Upper lobe of right lung (tissue), 1 donor: ENCODE data around the gene OTULIN. TPM values are rescaled to one million over a fixed set of nuclear protein-coding genes. Genes with fewer than 3 reads are reported as not detected.

Experiments
- ATAC-seq: fragments of 200-7000 bp; cut with Tn5 transposase; one replicate; pipeline ENCODE4 v1.9.1; 2020; ENCODE audit warnings: mild to moderate bottlenecking, moderate library complexity
- DNase-seq: peaks from one replicate; pipeline ENCODE4 v3.0.0-alpha.2; 2020
- H3K27ac ChIP-seq: fragments of 200-600 bp; one replicate; pipeline ENCODE4 v1.8.0; 2022
- H3K27me3 ChIP-seq: fragments of 200-600 bp; one replicate; pipeline ENCODE4 v1.8.0; 2022; ENCODE audit warnings: mild to moderate bottlenecking
- H3K36me3 ChIP-seq: fragments of 200-600 bp; one replicate; pipeline ENCODE4 v1.8.0; 2022
- H3K4me1 ChIP-seq: fragments of 200-600 bp; one replicate; pipeline ENCODE4 v1.8.0; 2022
- H3K4me3 ChIP-seq: fragments of 200-600 bp; one replicate; pipeline ENCODE4 v1.8.0; 2022; ENCODE audit warnings: mild to moderate bottlenecking
- H3K9me3 ChIP-seq: fragments of 200-600 bp; one replicate; pipeline ENCODE4 v1.8.0; 2022
- CTCF ChIP-seq: fragments of 200-600 bp; IDR thresholded peaks from one replicate; pipeline ENCODE4 v1.8.0; 2022; ENCODE audit warnings: antibody characterized with exemption
- intact Hi-C: fragments of 100-400 bp; cut with DNase I; formaldehyde crosslinking; loops from one replicate; pipeline ENCODE4 v1.11.0; 2022
- total RNA-seq: library from RNA; stranded (reverse); fragmentation: NEBNext Ultra II Directional; extraction: Animal tissue kit (Norgen Biotek cat#: 25700); gene quantifications from one replicate; pipeline ENCODE4 v1.2.1, GENCODE V29; 2021
- donor health status: DM: no; HTN: yes; CAD: no; lungs with severe emphysema.

OTULIN gene
- total RNA-seq, 1 donor from 2014 or later, result 30.0 TPM

GRCh38 chr5:14727428-14727865 lies 62.9 kb downstream of the OTULIN start:
- Histone ChIP-seq H3K27me3 (no peaks in the 10 kb centered on the region), H3K27ac (no peak overlapping the region), H3K9me3 (no peaks in the 10 kb centered on the region), H3K36me3 (no peaks in the 10 kb centered on the region), H3K4me3 (no peak overlapping the region), H3K4me1 (no peaks in the 10 kb centered on the region)
- ATAC-seq (peak; percentile 86), DNase-seq (peak; percentile 87)
- peak; percentile 97 for TF ChIP-seq CTCF
- intact Hi-C loops, result loop anchor here (5.0 kb wide), 1 partner anchor 280 kb away; no protein-coding TSS in a partner anchor

GRCh38 chr5:14727928-14728458 lies 63.5 kb downstream of the OTULIN start:
- DNase-seq, result no peak
- no peaks in the 10 kb centered on the region for H3K27me3 ChIP-seq
- TF ChIP-seq CTCF, result no peak
- H3K27ac ChIP-seq, result no peak overlapping the region
- ATAC-seq, result no peak
- no peaks in the 10 kb centered on the region for H3K36me3 ChIP-seq
- H3K9me3 ChIP-seq, result no peaks in the 10 kb centered on the region
- intact Hi-C loops, result loop anchor here (5.0 kb wide), 1 partner anchor 279 kb away; no protein-coding TSS in a partner anchor
- no peaks in the 10 kb centered on the region for H3K4me1 ChIP-seq
- H3K4me3 ChIP-seq, result no peak overlapping the region

GRCh38 chr5:14728459-14728938 lies 64.0 kb downstream of the OTULIN start:
- intact Hi-C loops, result loop anchor here (5.0 kb wide), 1 partner anchor 279 kb away; no protein-coding TSS in a partner anchor
- no peaks in the 10 kb centered on the region for H3K4me1 ChIP-seq
- DNase-seq, result no peak
- TF ChIP-seq CTCF, result no peak
- no peaks in the 10 kb centered on the region for H3K9me3 ChIP-seq
- H3K36me3 ChIP-seq, result no peaks in the 10 kb centered on the region
- ATAC-seq, result no peak
- H3K4me3 ChIP-seq, result no peak overlapping the region
- H3K27ac ChIP-seq, result no peak overlapping the region
- H3K27me3 ChIP-seq, result no peaks in the 10 kb centered on the region

GRCh38 chr5:14729448-14730385 lies 65.2 kb downstream of the OTULIN start:
- intact Hi-C loops, result loop anchor here (5.0 kb wide), 1 partner anchor 278 kb away; no protein-coding TSS in a partner anchor
- Histone ChIP-seq H3K27ac (no peak overlapping the region), H3K4me1 (no peaks in the 10 kb centered on the region), H3K9me3 (no peaks in the 10 kb centered on the region), H3K27me3 (no peaks in the 10 kb centered on the region), H3K36me3 (no peaks in the 10 kb centered on the region), H3K4me3 (no peak overlapping the region)
- ATAC-seq, result no peak
- TF ChIP-seq CTCF, result no peak
- no peak for DNase-seq

GRCh38 chr5:14730466-14730865 lies 65.9 kb downstream of the OTULIN start:
- ATAC-seq (no peak), DNase-seq (no peak)
- intact Hi-C loops, result no loop called here
- H3K36me3 ChIP-seq, result no peaks in the 10 kb centered on the region
- H3K9me3 ChIP-seq, result no peaks in the 10 kb centered on the region
- H3K4me3 ChIP-seq, result no peak overlapping the region
- no peaks in the 10 kb centered on the region for H3K4me1 ChIP-seq
- no peak overlapping the region for H3K27ac ChIP-seq
- TF ChIP-seq CTCF, result no peak
- no peaks in the 10 kb centered on the region for H3K27me3 ChIP-seq
